Osteoblast (primary cell): Measurements from ENCODE around the gene KCNQ1. TPM values are rescaled to one million over a fixed set of nuclear protein-coding genes. Genes with fewer than 3 reads are reported as not detected.

ENCODE experiments used
- DNase-seq: peaks from one replicate; pipeline ENCODE4 v3.0.0; 2011; ENCODE audit warnings: low spot score, mixed read lengths; ENCODE audit not compliant: insufficient read length; ENCODE audit errors: missing footprints
- H2AFZ ChIP-seq: 2 replicates; pipeline ENCODE4 v1.6.0; 2011; ENCODE audit warnings: mild to moderate bottlenecking, low read length
- H3K27ac ChIP-seq: 2 replicates; pipeline ENCODE4 v1.5.1; 2011; ENCODE audit warnings: mild to moderate bottlenecking, low read depth, low read length, moderate library complexity
- H3K27me3 ChIP-seq: 2 replicates; pipeline ENCODE4 v1.6.0; 2012; ENCODE audit warnings: mild to moderate bottlenecking, control low read depth, inconsistent platforms, low read length, moderate library complexity; ENCODE audit not compliant: insufficient read depth
- H3K36me3 ChIP-seq: 2 replicates; pipeline ENCODE4 v1.5.1; 2011; ENCODE audit warnings: mild to moderate bottlenecking, low read length, control low read depth, moderate library complexity; ENCODE audit not compliant: insufficient read depth
- H3K4me1 ChIP-seq: 2 replicates; pipeline ENCODE4 v1.5.1; 2011; ENCODE audit warnings: mild to moderate bottlenecking, low read length, control low read depth, moderate library complexity; ENCODE audit not compliant: insufficient read depth
- H3K4me2 ChIP-seq: 2 replicates; pipeline ENCODE4 v1.6.0; 2011; ENCODE audit warnings: mild to moderate bottlenecking, low read length; ENCODE audit not compliant: insufficient read depth
- H3K4me3 ChIP-seq: fragments of 200-600 bp; sonication (generic); 3 replicates; pipeline ENCODE4 v1.5.1; 2012; ENCODE audit warnings: mild to moderate bottlenecking, low read length, inconsistent platforms; ENCODE audit not compliant: insufficient read depth
- H3K79me2 ChIP-seq: 2 replicates; pipeline ENCODE4 v1.6.0; 2012; ENCODE audit warnings: mild to moderate bottlenecking, low read length, control low read depth, inconsistent platforms; ENCODE audit not compliant: insufficient read depth
- H3K9me3 ChIP-seq: 2 replicates; pipeline ENCODE4 v1.5.1; 2011; ENCODE audit warnings: low read depth, low read length, control low read depth
- H4K20me1 ChIP-seq: 2 replicates; pipeline ENCODE4 v1.6.0; 2012; ENCODE audit warnings: mild to moderate bottlenecking, low read length, control low read depth; ENCODE audit not compliant: insufficient read depth
- total RNA-seq: library from RNA; depleted of rRNA; stranded (reverse); fragments of >200 nt; gene quantifications from 2 replicates; pipeline ENCODE4 v1.2.3, GENCODE V29; 2012
- TF ChIP-seq, protein P1 (sequence below): IDR thresholded peaks from 2 replicates; pipeline ENCODE4 v1.5.1; 2011; ENCODE audit warnings: mild to moderate bottlenecking, low read depth, low read length, moderate library complexity; ENCODE audit errors: extremely low read depth

The KCNQ1 gene
- total RNA-seq, 1 donor: not detected

DNA sequence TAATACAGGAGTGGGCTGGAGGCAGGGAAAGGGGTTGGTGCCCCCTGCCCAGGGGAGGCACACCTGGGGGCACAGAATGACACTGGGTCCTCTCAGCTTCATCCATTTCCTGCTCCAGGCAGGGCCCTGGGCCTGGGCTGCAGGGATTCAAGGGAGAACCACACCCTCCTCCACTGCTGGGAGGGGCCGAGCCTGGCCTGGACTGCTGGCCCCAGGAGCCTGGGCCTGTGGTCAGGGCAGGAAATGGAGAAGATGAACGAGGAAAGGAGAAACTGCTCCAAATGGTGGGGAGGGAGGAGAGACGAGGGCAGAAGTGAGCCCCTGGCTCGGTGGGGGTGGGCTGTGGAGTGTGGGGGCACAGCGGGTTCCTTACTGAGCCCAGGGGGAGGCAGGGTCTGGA is 293.1 kb downstream of the KCNQ1 start:
- peaks cover 19% of the 10 kb centered on the region for H3K4me1 ChIP-seq
- peak overlapping the region; percentile 51 for H2AFZ ChIP-seq
- no peaks in the 10 kb centered on the region for H3K36me3 ChIP-seq
- no peaks in the 10 kb centered on the region for H3K9me3 ChIP-seq
- TF ChIP-seq, protein P1, sequence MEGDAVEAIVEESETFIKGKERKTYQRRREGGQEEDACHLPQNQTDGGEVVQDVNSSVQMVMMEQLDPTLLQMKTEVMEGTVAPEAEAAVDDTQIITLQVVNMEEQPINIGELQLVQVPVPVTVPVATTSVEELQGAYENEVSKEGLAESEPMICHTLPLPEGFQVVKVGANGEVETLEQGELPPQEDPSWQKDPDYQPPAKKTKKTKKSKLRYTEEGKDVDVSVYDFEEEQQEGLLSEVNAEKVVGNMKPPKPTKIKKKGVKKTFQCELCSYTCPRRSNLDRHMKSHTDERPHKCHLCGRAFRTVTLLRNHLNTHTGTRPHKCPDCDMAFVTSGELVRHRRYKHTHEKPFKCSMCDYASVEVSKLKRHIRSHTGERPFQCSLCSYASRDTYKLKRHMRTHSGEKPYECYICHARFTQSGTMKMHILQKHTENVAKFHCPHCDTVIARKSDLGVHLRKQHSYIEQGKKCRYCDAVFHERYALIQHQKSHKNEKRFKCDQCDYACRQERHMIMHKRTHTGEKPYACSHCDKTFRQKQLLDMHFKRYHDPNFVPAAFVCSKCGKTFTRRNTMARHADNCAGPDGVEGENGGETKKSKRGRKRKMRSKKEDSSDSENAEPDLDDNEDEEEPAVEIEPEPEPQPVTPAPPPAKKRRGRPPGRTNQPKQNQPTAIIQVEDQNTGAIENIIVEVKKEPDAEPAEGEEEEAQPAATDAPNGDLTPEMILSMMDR: no peak
- H3K79me2 ChIP-seq: no peaks in the 10 kb centered on the region
- no peak overlapping the region for H3K4me2 ChIP-seq
- peak; percentile 95 for DNase-seq
- no peaks in the 10 kb centered on the region for H3K27me3 ChIP-seq
- no peaks in the 10 kb centered on the region for H4K20me1 ChIP-seq
- no peak overlapping the region for H3K4me3 ChIP-seq
- no peak overlapping the region for H3K27ac ChIP-seq

DNA sequence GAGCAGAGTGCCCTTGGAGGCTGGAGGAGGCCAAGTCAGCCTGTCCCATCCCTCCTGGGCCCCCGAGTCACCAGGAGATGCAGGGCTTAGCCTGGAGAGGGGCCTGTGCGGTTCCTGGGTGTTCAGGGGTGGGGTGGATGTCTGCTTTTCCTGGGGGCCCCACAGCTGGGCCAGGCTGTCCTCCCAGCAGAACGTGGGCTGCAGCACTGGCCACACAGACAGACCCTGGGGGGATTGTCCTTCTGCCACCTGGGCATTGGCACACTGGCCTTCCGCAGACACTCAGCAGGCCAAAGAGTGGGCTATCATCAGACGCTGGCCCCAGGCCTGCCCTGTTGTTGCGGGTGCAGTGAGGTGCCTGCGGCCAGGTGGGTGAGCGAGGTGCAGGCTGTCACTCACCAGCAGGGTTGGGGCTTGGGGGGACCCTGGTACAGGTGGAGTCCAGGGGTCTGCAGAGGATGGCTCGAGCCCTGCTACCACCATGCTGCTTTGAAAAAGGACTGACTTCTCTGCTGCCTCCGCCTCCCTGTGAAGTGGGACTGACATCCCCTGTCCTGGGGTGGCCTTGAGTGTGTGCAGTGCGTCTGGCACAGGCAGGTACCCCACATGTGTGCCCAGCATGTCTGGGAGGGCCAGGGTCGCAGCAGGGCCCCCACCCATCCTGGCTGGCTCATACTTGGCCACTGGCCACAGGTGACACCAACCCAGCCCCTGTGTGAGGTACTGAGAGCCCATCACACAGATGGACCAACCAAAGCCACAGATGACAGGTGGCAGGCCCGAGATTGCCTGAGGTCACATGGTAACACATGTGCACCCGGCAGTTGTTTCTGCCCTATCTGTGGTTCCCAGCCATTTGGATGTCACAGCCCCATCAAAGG is 294.0 kb downstream of the KCNQ1 start:
- Histone ChIP-seq H3K36me3 (no peaks in the 10 kb centered on the region), H3K79me2 (no peaks in the 10 kb centered on the region), H3K27ac (no peak overlapping the region), H3K4me1 (peaks cover 19% of the 10 kb centered on the region), H3K4me2 (no peak overlapping the region), H4K20me1 (no peaks in the 10 kb centered on the region), H3K4me3 (no peak overlapping the region), H2AFZ (no peak overlapping the region), H3K27me3 (no peaks in the 10 kb centered on the region), H3K9me3 (no peaks in the 10 kb centered on the region)
- peak; percentile 58 for DNase-seq
- TF ChIP-seq, protein P1: no peak

DNA sequence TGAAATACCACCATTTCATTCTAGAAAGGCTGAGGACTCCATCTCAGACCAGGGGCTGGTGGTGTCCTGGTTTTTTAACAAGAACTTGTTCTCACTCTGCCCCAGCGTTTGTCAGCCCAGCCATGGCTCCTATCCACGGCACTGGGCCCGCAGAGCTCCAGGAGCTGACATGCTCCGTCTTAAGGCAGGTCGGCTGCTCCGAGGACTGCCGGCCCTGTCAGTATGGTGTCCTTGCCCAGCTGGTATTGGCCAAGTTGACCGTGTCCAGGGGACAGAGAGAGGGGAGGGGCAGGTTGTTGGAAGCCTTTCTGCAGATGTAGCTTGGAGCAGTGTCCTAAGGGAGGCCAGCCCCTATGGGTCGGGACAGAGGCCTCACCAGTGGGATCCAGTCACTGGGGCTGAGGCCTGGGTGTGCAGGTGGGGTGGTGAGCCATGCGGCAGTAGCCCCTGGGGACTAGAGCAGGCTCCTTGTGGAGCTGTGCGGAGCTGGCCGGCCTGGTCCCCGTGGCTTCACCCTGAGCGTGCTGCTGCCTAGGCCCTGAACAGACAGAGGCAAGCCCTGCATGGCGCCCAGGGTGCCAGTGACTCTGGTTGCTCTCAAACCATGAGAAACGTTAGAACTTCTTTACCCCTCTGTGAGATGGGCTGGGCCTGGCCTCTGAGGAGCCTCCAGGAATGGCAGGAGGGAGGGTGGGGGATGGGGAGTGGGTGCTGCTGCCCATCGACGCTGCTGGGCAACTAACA is 294.9 kb downstream of the KCNQ1 start:
- Histone ChIP-seq H3K79me2 (no peaks in the 10 kb centered on the region), H3K4me3 (no peak overlapping the region), H3K4me2 (no peak overlapping the region), H3K27ac (no peak overlapping the region), H3K27me3 (no peaks in the 10 kb centered on the region), H3K4me1 (peaks cover 19% of the 10 kb centered on the region), H4K20me1 (no peaks in the 10 kb centered on the region), H2AFZ (no peak overlapping the region), H3K36me3 (no peaks in the 10 kb centered on the region), H3K9me3 (no peaks in the 10 kb centered on the region)
- DNase-seq: peak; percentile 64
- TF ChIP-seq, protein P1: no peak

DNA sequence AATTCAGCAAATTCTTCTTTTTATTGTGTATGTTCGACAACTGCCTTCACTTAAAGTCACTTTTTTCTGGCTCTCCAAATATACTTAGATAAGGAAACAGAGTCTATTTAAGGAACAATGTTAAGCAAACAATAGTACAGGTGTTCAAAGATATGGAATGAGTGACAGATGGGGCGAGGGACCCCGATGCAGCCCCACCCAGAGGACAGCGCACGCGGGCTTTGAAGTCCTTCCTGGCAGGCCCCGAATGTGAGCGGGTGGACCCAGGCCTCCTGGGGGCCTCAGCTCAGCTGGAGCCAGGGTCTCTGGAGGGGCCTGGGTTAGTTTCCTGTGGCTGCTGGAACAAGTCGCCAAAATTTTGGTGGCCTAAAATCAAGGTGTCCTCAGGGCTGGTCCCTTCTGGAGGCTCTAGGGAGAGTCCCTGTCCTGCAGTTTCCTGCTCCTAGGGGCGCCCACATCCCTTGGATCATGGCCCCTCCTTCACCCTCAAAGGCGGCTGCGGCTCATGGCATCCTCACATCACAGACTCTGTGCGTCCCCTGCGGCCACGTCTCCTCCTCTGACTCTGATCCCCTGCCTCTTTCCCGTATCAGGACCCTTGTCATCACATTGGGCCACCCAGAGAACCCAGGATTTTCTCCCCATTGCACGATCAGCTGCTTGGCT is 295.6 kb downstream of the KCNQ1 start:
- Histone ChIP-seq H3K79me2 (no peaks in the 10 kb centered on the region), H3K4me1 (peaks cover 19% of the 10 kb centered on the region), H3K27ac (no peak overlapping the region), H2AFZ (no peak overlapping the region), H3K27me3 (no peaks in the 10 kb centered on the region), H4K20me1 (no peaks in the 10 kb centered on the region), H3K4me2 (no peak overlapping the region), H3K4me3 (no peak overlapping the region), H3K36me3 (no peaks in the 10 kb centered on the region), H3K9me3 (no peaks in the 10 kb centered on the region)
- peak; percentile 71 for DNase-seq
- TF ChIP-seq, protein P1: no peak
